Gastroesophageal sphincter (tissue), 3 donors: ENCODE results near the gene FOXI3.

Source experiments
- EP300 ChIP-seq: sonication (generic); formaldehyde crosslinking; IDR thresholded peaks from one replicate; pipeline ENCODE4 v1.6.1; 2017; ENCODE audit warnings: antibody characterized with exemption, mild to moderate bottlenecking
- POLR2A ChIP-seq, 2 donors: fragments of 450-650 bp; IDR thresholded peaks; one replicate each; pipeline ENCODE4 v1.6.1; 2017; ENCODE audit warnings: antibody characterized with exemption in 2 of 2, mild to moderate bottlenecking in 2 of 2, moderate library complexity in 1 of 2
- POLR2AphosphoS5 ChIP-seq: sonication (generic); formaldehyde crosslinking; IDR thresholded peaks from one replicate; pipeline ENCODE4 v1.6.1; 2017; ENCODE audit warnings: antibody characterized with exemption
- TF ChIP-seq, protein P1 (sequence below), 4 experiments: fragments of 200-600 bp in 2 of 4; fragments of 450-650 bp in 2 of 4; sonication (generic) in 1 of 4; IDR thresholded peaks; one replicate each; pipeline ENCODE4 v1.5.1; 2017 to 2019; ENCODE audit warnings: antibody characterized with exemption in 4 of 4, mild to moderate bottlenecking in 2 of 4, moderate library complexity in 2 of 4

DNA sequence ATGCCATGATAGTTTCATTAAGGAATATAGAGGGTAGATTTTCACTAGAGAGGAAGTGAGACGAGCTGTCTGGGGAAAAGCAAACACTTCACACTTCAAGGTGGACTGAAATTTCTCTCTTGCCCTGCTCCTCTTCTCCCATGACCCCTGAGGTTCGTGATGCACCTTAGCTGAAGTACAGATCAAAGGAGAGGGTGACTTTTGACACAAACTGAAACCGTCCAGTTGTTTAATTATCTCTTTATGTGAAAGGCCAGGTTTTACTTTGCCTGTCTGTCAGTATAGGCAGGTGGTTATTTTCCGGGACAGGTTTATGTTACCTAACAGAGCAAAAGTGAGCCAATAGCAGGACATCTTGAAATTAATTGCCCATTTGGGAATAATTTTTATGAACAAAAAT lies 41.0 kb upstream of the FOXI3 start:
- TF ChIP-seq POLR2A (IDR thresholded peaks at IDR 0.05) (no peak), POLR2AphosphoS5 (no peak), EP300 (no peak)
- TF ChIP-seq, protein P1, sequence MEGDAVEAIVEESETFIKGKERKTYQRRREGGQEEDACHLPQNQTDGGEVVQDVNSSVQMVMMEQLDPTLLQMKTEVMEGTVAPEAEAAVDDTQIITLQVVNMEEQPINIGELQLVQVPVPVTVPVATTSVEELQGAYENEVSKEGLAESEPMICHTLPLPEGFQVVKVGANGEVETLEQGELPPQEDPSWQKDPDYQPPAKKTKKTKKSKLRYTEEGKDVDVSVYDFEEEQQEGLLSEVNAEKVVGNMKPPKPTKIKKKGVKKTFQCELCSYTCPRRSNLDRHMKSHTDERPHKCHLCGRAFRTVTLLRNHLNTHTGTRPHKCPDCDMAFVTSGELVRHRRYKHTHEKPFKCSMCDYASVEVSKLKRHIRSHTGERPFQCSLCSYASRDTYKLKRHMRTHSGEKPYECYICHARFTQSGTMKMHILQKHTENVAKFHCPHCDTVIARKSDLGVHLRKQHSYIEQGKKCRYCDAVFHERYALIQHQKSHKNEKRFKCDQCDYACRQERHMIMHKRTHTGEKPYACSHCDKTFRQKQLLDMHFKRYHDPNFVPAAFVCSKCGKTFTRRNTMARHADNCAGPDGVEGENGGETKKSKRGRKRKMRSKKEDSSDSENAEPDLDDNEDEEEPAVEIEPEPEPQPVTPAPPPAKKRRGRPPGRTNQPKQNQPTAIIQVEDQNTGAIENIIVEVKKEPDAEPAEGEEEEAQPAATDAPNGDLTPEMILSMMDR (IDR thresholded peaks at IDR 0.05): no peak
